Measurements from ENCODE around the gene SIT1. TPM values are rescaled to one million over a fixed set of nuclear protein-coding genes. Genes with fewer than 3 reads are reported as not detected.

Gene SIT1, protein sequence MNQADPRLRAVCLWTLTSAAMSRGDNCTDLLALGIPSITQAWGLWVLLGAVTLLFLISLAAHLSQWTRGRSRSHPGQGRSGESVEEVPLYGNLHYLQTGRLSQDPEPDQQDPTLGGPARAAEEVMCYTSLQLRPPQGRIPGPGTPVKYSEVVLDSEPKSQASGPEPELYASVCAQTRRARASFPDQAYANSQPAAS
- total RNA-seq = under 1 TPM in 5 of 6 experiments, not detected in 1; 0.18 to 0.58 (median 0.37) TPM
- long read RNA-seq = 0 reads

DNA sequence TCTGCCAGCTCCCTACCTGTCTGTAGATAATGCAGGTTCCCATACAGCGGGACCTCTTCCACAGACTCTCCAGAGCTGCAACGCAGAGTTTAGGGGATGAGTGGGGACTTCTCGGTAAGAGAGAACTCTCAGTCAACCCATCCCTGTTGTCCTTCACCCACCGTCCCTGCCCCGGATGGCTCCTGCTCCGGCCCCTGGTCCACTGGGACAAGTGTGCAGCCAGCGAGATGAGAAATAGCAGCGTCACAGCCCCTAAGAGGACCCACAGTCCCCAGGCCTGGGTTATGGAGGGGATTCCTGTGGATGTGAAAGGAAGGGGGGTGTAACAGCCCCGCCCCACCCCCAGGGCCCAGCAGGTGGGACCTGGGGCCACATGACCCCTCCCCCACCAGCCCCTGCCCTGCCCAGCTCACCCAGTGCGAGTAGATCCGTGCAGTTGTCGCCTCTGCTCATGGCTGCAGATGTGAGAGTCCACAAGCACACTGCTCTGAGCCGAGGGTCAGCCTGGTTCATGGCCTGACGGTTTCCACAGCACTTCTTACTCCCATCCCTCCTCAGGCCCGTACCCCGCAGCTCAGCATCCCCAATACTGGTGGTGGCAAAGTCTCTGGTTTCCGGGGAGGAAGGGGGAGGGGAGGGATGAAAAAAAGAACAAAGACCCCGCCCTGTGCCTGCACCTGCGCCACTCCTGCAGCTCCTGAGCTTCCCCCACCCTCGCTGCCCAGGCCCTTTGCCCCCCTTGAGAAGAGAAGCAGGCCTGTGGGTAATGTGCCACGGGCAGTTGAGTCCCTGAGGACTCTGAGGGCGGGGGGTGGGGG, at the start of gene SIT1:
Gene SIT1, minus strand, starts transcription at position 591 of the 818 bp plus-strand sequence. Its CDS starts 78 bp downstream, at position 513.
- intact Hi-C loops (cut with DNase I) = no loop called here
- no peak within 1 kb of the TSS for H3K4me3 ChIP-seq
- WGBS (ENCODE audit: insufficient coverage, low coverage, low lambda C conversion rate, missing lambda C conversion rate) = 45% methylated on average over 10 of the region's 22 CpGs
- H3K4me1 ChIP-seq = peaks cover 0 to 7% (median 0%) of the 10 kb centered on the region in 4 donors
- no peak for ATAC-seq
- TF ChIP-seq POLR2A (IDR thresholded peaks at IDR 0.05) = no peak
- TF ChIP-seq, protein P1, sequence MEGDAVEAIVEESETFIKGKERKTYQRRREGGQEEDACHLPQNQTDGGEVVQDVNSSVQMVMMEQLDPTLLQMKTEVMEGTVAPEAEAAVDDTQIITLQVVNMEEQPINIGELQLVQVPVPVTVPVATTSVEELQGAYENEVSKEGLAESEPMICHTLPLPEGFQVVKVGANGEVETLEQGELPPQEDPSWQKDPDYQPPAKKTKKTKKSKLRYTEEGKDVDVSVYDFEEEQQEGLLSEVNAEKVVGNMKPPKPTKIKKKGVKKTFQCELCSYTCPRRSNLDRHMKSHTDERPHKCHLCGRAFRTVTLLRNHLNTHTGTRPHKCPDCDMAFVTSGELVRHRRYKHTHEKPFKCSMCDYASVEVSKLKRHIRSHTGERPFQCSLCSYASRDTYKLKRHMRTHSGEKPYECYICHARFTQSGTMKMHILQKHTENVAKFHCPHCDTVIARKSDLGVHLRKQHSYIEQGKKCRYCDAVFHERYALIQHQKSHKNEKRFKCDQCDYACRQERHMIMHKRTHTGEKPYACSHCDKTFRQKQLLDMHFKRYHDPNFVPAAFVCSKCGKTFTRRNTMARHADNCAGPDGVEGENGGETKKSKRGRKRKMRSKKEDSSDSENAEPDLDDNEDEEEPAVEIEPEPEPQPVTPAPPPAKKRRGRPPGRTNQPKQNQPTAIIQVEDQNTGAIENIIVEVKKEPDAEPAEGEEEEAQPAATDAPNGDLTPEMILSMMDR (IDR thresholded peaks at IDR 0.05) = no peak
- H3K36me3 ChIP-seq = no peaks in the 10 kb centered on the region
- no peak for DNase-seq
- H3K27ac ChIP-seq = no peak within 1 kb of the TSS
- H3K27me3 ChIP-seq = no peaks in the 10 kb centered on the region
- no peaks in the 10 kb centered on the region for H3K9me3 ChIP-seq

GRCh38 chr9:35700031-35700430, 49.3 kb upstream of the SIT1 start:
- no peak for TF ChIP-seq POLR2A (IDR thresholded peaks at IDR 0.05)
- TF ChIP-seq, protein P1 (IDR thresholded peaks at IDR 0.05) = no peak
- Histone ChIP-seq H3K4me3 (no peak overlapping the region), H3K36me3 (peaks cover 51 to 92% (median 63%) of the 10 kb centered on the region in 4 donors), H3K27ac (no peak overlapping the region), H3K9me3 (no peaks in the 10 kb centered on the region), H3K4me1 (no peaks in the 10 kb centered on the region), H3K27me3 (no peaks in the 10 kb centered on the region)
- intact Hi-C loops (cut with DNase I) = no loop called here
- DNase-seq (no peak), ATAC-seq (no peak)
- WGBS (ENCODE audit: insufficient coverage, low coverage, low lambda C conversion rate, missing lambda C conversion rate) = 88% methylated on average over 9 of the region's 11 CpGs

GRCh38 chr9:35698231-35698630, 47.5 kb upstream of the SIT1 start:
- Histone ChIP-seq H3K4me3 (no peak overlapping the region), H3K9me3 (no peaks in the 10 kb centered on the region), H3K27ac (no peak overlapping the region), H3K4me1 (no peaks in the 10 kb centered on the region), H3K27me3 (no peaks in the 10 kb centered on the region), H3K36me3 (peaks cover 38 to 74% (median 48%) of the 10 kb centered on the region in 4 donors)
- intact Hi-C loops (cut with DNase I) = loop anchor here in 1 of 2 donors (5.0 kb wide), 1 partner anchor 39 kb away; no protein-coding TSS in a partner anchor
- DNase-seq = no peak
- ATAC-seq = no peak
- no peak for TF ChIP-seq POLR2A (IDR thresholded peaks at IDR 0.05)
- TF ChIP-seq, protein P1 (IDR thresholded peaks at IDR 0.05) = no peak
- 100% methylated on average over 1 of the region's 5 CpGs for WGBS (ENCODE audit: insufficient coverage, low coverage, low lambda C conversion rate, missing lambda C conversion rate)

- intact Hi-C loops (cut with DNase I) = loop anchor here in 1 of 2 donors (5.0 kb wide), 1 partner anchor 40 kb away; no protein-coding TSS in a partner anchor
Observed at GRCh38 chr9:35697486-35697885, 46.8 kb upstream of the SIT1 start.

More at GRCh38 chr9:35697486-35697885, 46.8 kb upstream of the SIT1 start:
- no peak for TF ChIP-seq POLR2A (IDR thresholded peaks at IDR 0.05)
- TF ChIP-seq, protein P1 (IDR thresholded peaks at IDR 0.05) = no peak
- DNase-seq = peak in 1 of 3 donors; percentile 18
- Histone ChIP-seq H3K27me3 (no peaks in the 10 kb centered on the region), H3K4me1 (no peaks in the 10 kb centered on the region), H3K9me3 (no peaks in the 10 kb centered on the region), H3K4me3 (no peak overlapping the region), H3K27ac (no peak overlapping the region), H3K36me3 (peaks cover 33 to 66% (median 41%) of the 10 kb centered on the region in 4 donors)
- 91% methylated on average over 11 of the region's 14 CpGs for WGBS (ENCODE audit: insufficient coverage, low coverage, low lambda C conversion rate, missing lambda C conversion rate)
- ATAC-seq = peak; percentile 6 to 19 (median 15)

Data from right lobe of liver (tissue), 6 donors.